Testis (tissue), 3 donors: ENCODE results near the gene PLA2G2D. TPM values are rescaled to one million over a fixed set of nuclear protein-coding genes. Genes with fewer than 3 reads are reported as not detected.

Source experiments
- DNase-seq: peaks from one replicate; pipeline ENCODE4 v3.0.0-alpha.2; 2019
- H3K27ac ChIP-seq, 2 donors: fragments of 200-600 bp; sonication (generic); one replicate each; pipeline ENCODE4 v1.5.1; 2019
- H3K27me3 ChIP-seq: fragments of 200-600 bp; sonication (generic); one replicate; pipeline ENCODE4 v1.5.1; 2019
- H3K36me3 ChIP-seq: fragments of 200-600 bp; sonication (generic); one replicate; pipeline ENCODE4 v1.5.1; 2017; ENCODE audit warnings: low read depth; ENCODE audit errors: missing control alignments
- H3K4me1 ChIP-seq: fragments of 200-600 bp; sonication (generic); one replicate; pipeline ENCODE4 v1.5.1; 2019
- H3K4me3 ChIP-seq, 2 donors: fragments of 200-600 bp; sonication (generic); one replicate each; pipeline ENCODE4 v1.5.1; 2017 to 2019
- H3K9me3 ChIP-seq: fragments of 200-600 bp; sonication (generic); one replicate; pipeline ENCODE4 v1.5.1; 2017
- POLR2A ChIP-seq: fragments of 450-650 bp; IDR thresholded peaks from one replicate; pipeline ENCODE4 v1.6.1; 2017; ENCODE audit warnings: antibody characterized with exemption, mild to moderate bottlenecking, moderate library complexity
- WGBS, 2 donors: methylation state at CpG; one replicate each; pipeline ENCODE4 v1.1.5; 2018; 5-methylcytosine and 5-hydroxymethylcytosine counted together
- intact Hi-C: fragments of 100-400 bp; cut with DNase I; formaldehyde crosslinking; loops from one replicate; pipeline ENCODE4 v1.15.1; 2023; ENCODE audit warnings: low total_unique reads
- polyA plus RNA-seq: library from polyadenylated mRNA; stranded (reverse); fragments of 350-450 nt; fragmentation: Illumina TruSeq; extraction: RNeasy Lipid Tissue Mini Kit (QIAGEN cat#74804); gene quantifications from one replicate; pipeline ENCODE4 v1.2.3, GENCODE V29; 2014; ENCODE audit warnings: low read depth, low replicate concordance; ENCODE audit not compliant: insufficient read depth
- total RNA-seq, 2 donors: library from RNA; depleted of rRNA; stranded (reverse); fragments of >200 nt; gene quantifications; one replicate each; pipeline ENCODE4 v1.2.3, GENCODE V29; 2016
- TF ChIP-seq, protein P1 (sequence below), 3 experiments: fragments of 450-650 bp in 2 of 3; fragments of 200-600 bp in 1 of 3; sonication (generic) in 1 of 3; IDR thresholded peaks; one replicate each; pipeline ENCODE4 v1.5.1; 2016 to 2019; ENCODE audit warnings: antibody characterized with exemption in 3 of 3, mild to moderate bottlenecking in 2 of 3, moderate library complexity in 1 of 3

Gene PLA2G2D
- total and polyA plus RNA-seq, 3 donors from 2014 or later, result 0.16 to 3.7 TPM; not detected in 1

DNA sequence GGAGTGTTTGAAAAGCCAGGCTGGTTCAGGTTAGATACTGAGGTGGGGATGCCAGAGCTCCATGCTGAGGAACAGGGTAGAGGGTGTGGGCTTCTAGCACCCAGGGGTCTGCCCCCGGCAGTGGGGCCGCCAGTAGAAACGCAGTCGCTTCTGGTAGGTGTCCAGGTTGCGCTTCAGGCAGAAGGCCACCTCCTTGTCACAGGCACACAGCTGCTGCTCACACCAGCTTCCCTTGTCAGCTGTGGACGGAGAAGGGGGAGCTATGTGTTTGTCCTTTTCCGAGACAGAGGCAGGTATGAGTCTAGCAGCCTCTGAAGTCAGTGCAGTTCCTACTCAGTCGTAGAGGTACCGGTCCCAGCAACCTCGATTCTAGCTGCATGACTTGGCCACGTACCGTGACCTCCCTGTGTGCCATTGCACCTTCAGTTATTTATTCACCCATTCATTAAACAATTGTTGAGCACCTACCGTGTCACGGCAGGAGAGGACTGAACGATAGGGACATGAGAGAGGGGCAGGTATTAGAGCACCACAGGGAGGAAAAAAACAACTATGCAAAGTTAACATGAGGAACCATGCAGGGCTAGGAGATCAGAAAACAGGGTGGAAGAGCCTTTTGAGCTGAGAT, 5.2 kb downstream of the PLA2G2D start:
- H3K27ac ChIP-seq, result no peak overlapping the region
- WGBS, 2 donors, result 85 to 86% methylated on average over 15 of the region's 15 CpGs
- TF ChIP-seq, protein P1, sequence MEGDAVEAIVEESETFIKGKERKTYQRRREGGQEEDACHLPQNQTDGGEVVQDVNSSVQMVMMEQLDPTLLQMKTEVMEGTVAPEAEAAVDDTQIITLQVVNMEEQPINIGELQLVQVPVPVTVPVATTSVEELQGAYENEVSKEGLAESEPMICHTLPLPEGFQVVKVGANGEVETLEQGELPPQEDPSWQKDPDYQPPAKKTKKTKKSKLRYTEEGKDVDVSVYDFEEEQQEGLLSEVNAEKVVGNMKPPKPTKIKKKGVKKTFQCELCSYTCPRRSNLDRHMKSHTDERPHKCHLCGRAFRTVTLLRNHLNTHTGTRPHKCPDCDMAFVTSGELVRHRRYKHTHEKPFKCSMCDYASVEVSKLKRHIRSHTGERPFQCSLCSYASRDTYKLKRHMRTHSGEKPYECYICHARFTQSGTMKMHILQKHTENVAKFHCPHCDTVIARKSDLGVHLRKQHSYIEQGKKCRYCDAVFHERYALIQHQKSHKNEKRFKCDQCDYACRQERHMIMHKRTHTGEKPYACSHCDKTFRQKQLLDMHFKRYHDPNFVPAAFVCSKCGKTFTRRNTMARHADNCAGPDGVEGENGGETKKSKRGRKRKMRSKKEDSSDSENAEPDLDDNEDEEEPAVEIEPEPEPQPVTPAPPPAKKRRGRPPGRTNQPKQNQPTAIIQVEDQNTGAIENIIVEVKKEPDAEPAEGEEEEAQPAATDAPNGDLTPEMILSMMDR (IDR thresholded peaks at IDR 0.05), result no peak
- no peak for TF ChIP-seq POLR2A
- no peaks in the 10 kb centered on the region for H3K36me3 ChIP-seq
- H3K4me1 ChIP-seq, result peaks cover under 1% of the 10 kb centered on the region
- no peaks in the 10 kb centered on the region for H3K9me3 ChIP-seq
- H3K27me3 ChIP-seq, result no peaks in the 10 kb centered on the region
- H3K4me3 ChIP-seq, result no peak overlapping the region
- intact Hi-C loops, result no loop called here
- no peak for DNase-seq

DNA sequence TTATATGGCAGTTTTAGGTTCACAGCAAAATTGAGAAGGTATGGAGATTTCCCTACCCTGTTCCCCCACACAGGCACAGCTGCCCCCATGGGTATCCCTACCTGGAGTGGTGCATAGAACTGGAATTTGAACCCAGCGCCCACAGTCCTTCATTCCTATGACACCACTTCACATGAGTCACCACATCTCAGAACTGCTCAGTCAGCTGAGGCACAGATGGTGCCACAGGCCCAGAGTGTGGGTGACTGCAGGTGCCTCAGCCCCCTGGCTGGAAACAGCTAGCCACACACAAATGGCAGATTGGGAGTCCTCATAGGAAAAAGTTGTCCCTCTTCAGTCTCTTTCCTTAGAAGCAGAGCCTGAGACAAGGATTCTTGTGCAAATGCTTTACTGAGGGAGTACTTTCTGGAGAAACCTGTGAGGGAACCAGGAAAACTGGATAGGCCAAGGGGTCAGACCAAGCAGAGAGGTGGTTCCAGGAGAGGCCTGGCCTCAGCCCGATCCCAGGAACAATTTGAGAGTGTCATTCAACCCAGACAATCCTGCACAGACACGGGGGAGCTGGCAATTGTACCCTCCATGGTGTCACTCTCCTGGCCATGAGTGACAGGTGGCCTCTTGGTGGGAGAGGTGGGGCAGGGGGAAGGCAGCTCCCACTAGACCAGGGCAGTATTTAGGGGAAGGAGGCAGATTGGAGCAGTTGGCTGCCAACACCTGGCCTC, 6.9 kb downstream of the PLA2G2D start:
- DNase-seq, result no peak
- intact Hi-C loops, result no loop called here
- Histone ChIP-seq H3K27ac (no peak overlapping the region), H3K4me1 (peaks cover 15% of the 10 kb centered on the region), H3K27me3 (no peaks in the 10 kb centered on the region), H3K9me3 (no peaks in the 10 kb centered on the region), H3K36me3 (no peaks in the 10 kb centered on the region), H3K4me3 (no peak overlapping the region)
- 90 to 92% methylated on average over 3 of the region's 3 CpGs for WGBS, 2 donors
- TF ChIP-seq, protein P1 (IDR thresholded peaks at IDR 0.05), result no peak
- TF ChIP-seq POLR2A, result no peak

DNA sequence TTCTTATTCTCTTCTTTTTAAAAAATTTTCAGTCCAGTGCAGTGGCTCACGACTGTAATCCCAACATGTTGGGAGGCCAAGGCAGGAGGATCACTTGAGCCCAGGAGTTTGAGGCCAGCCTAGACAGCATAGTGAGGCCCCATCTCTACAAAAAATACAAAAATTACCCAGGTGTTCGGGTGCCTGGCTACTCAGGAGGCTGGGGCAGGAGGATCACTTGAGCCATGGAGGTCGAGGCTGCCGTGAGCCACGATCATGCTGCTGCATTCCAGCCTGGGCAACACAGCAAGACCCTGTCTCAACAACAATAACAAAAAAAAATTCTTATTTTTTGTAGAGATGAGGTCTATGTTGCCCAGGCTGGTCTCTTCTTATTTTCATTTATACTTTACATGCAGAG, 7.9 kb downstream of the PLA2G2D start:
- H3K4me3 ChIP-seq, result no peak overlapping the region
- WGBS, 2 donors, result 98 to 99% methylated on average over 5 of the region's 5 CpGs
- H3K9me3 ChIP-seq, result no peaks in the 10 kb centered on the region
- peaks cover 15% of the 10 kb centered on the region for H3K4me1 ChIP-seq
- no peak for DNase-seq
- H3K27me3 ChIP-seq, result no peaks in the 10 kb centered on the region
- intact Hi-C loops, result no loop called here
- no peak overlapping the region for H3K27ac ChIP-seq
- H3K36me3 ChIP-seq, result no peaks in the 10 kb centered on the region
- TF ChIP-seq, protein P1 (IDR thresholded peaks at IDR 0.05), result no peak
- TF ChIP-seq POLR2A, result no peak

- DNase-seq, result no peak
- no peaks in the 10 kb centered on the region for H3K27me3 ChIP-seq
- H3K4me1 ChIP-seq, result peaks cover 15% of the 10 kb centered on the region
- H3K9me3 ChIP-seq, result no peaks in the 10 kb centered on the region
- 81 to 86% methylated on average over 12 of the region's 12 CpGs for WGBS, 2 donors
- no peaks in the 10 kb centered on the region for H3K36me3 ChIP-seq
- intact Hi-C loops, result no loop called here
- H3K4me3 ChIP-seq, result no peak overlapping the region
- TF ChIP-seq POLR2A, result no peak
- TF ChIP-seq, protein P1 (IDR thresholded peaks at IDR 0.05), result no peak
- H3K27ac ChIP-seq, result no peak overlapping the region
Measured at GRCh38 chr1:20110679-20111078, 8.7 kb downstream of the PLA2G2D start.
